Esophagus muscularis mucosa (tissue), 4 donors: ENCODE measurements around the gene ATXN2. TPM values are rescaled to one million over a fixed set of nuclear protein-coding genes. Genes with fewer than 3 reads are reported as not detected.

Source experiments
- DNase-seq: peaks from one replicate; pipeline ENCODE4 v3.0.0-alpha.2; 2017; ENCODE audit errors: extremely low spot score
- H3K27ac ChIP-seq, 4 donors: fragments of 200-600 bp; sonication (generic); replicated peaks in 1 of 4; 1 replicate in 3 of 4; 2 replicates in 1 of 4; pipeline ENCODE4 v1.5.1; 2016 to 2019; ENCODE audit warnings: mild to moderate bottlenecking in 1 of 4
- H3K27me3 ChIP-seq, 4 donors: fragments of 200-600 bp; sonication (generic); one replicate each; pipeline versions ENCODE4 v1.5.1 to v1.6.0; 2016 to 2019
- H3K36me3 ChIP-seq, 4 donors: fragments of 200-600 bp; sonication (generic); one replicate each; pipeline ENCODE4 v1.5.1; 2016 to 2019
- H3K4me1 ChIP-seq, 4 donors: fragments of 200-600 bp; sonication (generic); one replicate each; pipeline ENCODE4 v1.5.1; 2016 to 2019
- H3K4me3 ChIP-seq, 4 donors: fragments of 200-600 bp; sonication (generic); 1 replicate in 2 of 4; 2 replicates in 2 of 4; pipeline ENCODE4 v1.5.1; 2016 to 2019; ENCODE audit warnings: mild to moderate bottlenecking in 4 of 4, moderate library complexity in 1 of 4
- H3K9me3 ChIP-seq, 4 donors: fragments of 200-600 bp; sonication (generic); 1 replicate in 3 of 4; 2 replicates in 1 of 4; pipeline ENCODE4 v1.5.1; 2016 to 2019
- EP300 ChIP-seq: sonication (generic); formaldehyde crosslinking; IDR thresholded peaks from one replicate; pipeline ENCODE4 v1.6.1; 2017; ENCODE audit warnings: antibody characterized with exemption
- POLR2A ChIP-seq: fragments of 450-650 bp; IDR thresholded peaks from one replicate; pipeline ENCODE4 v1.6.1; 2017; ENCODE audit warnings: antibody characterized with exemption, moderate library complexity, mild to moderate bottlenecking, low read depth
- POLR2AphosphoS5 ChIP-seq, 2 donors: sonication (generic); formaldehyde crosslinking; IDR thresholded peaks; one replicate each; pipeline ENCODE4 v1.6.1; 2017; ENCODE audit warnings: antibody characterized with exemption in 2 of 2
- WGBS: methylation state at CpG from one replicate; pipeline ENCODE4 v1.1.5; 2018; 5-methylcytosine and 5-hydroxymethylcytosine counted together
- intact Hi-C: fragments of 100-400 bp; cut with DNase I; formaldehyde crosslinking; loops from one replicate; pipeline ENCODE4 v1.15.1; 2023
- total RNA-seq, 4 donors: library from RNA; depleted of rRNA; stranded (reverse); fragments of >200 nt; gene quantifications; one replicate each; pipeline versions ENCODE4 v1.1.0 to v1.2.1, GENCODE V29; 2016
- TF ChIP-seq, protein P1 (sequence below), 3 experiments: fragments of 200-600 bp in 2 of 3; fragments of 450-650 bp in 1 of 3; sonication (generic) in 2 of 3; IDR thresholded peaks; one replicate each; pipeline ENCODE4 v1.5.1; 2017 to 2019; ENCODE audit warnings: antibody characterized with exemption in 3 of 3, mild to moderate bottlenecking in 2 of 3, moderate library complexity in 1 of 3

ATXN2 gene
- total RNA-seq, 4 donors from 2014 or later, result 32.0 to 57.3 (median 52.0) TPM

DNA sequence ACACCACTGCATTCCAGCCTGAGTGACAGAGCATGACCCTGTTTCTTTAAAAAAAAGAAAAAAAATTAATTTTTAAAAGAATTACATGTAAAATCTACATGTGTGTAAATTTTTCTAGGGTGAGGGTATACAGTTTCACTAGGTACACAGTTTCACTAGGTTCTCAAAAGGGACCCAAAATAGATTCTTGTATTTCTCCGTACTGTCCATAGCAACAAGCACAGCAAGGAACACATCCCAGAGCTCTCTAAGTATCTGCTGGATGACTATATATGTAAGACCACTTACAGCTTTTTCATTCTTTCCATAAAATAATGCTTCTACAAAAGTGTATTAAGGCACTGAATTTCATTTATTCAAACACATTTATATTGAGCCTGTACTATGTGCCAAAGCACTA is 55.1 kb downstream of the ATXN2 start:
- peaks cover 5 to 75% (median 47%) of the 10 kb centered on the region in 4 donors for H3K36me3 ChIP-seq
- H3K27me3 ChIP-seq, result no peaks in the 10 kb centered on the region
- H3K27ac ChIP-seq, result no peak overlapping the region
- no peak for DNase-seq
- 74% methylated on average over 1 of the region's 1 CpG for WGBS
- H3K4me3 ChIP-seq, result no peak overlapping the region
- H3K4me1 ChIP-seq, result peaks cover 0 to 5% (median 2%) of the 10 kb centered on the region in 4 donors
- H3K9me3 ChIP-seq, result no peaks in the 10 kb centered on the region
- no peak for TF ChIP-seq POLR2A
- TF ChIP-seq EP300, result no peak
- TF ChIP-seq POLR2AphosphoS5 (IDR thresholded peaks at IDR 0.05), result no peak
- TF ChIP-seq, protein P1, sequence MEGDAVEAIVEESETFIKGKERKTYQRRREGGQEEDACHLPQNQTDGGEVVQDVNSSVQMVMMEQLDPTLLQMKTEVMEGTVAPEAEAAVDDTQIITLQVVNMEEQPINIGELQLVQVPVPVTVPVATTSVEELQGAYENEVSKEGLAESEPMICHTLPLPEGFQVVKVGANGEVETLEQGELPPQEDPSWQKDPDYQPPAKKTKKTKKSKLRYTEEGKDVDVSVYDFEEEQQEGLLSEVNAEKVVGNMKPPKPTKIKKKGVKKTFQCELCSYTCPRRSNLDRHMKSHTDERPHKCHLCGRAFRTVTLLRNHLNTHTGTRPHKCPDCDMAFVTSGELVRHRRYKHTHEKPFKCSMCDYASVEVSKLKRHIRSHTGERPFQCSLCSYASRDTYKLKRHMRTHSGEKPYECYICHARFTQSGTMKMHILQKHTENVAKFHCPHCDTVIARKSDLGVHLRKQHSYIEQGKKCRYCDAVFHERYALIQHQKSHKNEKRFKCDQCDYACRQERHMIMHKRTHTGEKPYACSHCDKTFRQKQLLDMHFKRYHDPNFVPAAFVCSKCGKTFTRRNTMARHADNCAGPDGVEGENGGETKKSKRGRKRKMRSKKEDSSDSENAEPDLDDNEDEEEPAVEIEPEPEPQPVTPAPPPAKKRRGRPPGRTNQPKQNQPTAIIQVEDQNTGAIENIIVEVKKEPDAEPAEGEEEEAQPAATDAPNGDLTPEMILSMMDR (IDR thresholded peaks at IDR 0.05), result no peak
- intact Hi-C loops, result no loop called here

- Histone ChIP-seq H3K9me3 (no peaks in the 10 kb centered on the region), H3K36me3 (peaks cover 0 to 71% (median 47%) of the 10 kb centered on the region in 4 donors), H3K4me1 (no peaks in the 10 kb centered on the region), H3K27me3 (no peaks in the 10 kb centered on the region), H3K4me3 (no peak overlapping the region), H3K27ac (no peak overlapping the region)
- intact Hi-C loops, result no loop called here
- no peak for DNase-seq
- no peak for TF ChIP-seq POLR2A
- no peak for TF ChIP-seq EP300
- no peak for TF ChIP-seq POLR2AphosphoS5 (IDR thresholded peaks at IDR 0.05)
- WGBS, result 86% methylated on average over 2 of the region's 2 CpGs
Measured at GRCh38 chr12:111532751-111533150, 66.4 kb downstream of the ATXN2 start.

- no peak overlapping the region for H3K27ac ChIP-seq
- H3K27me3 ChIP-seq, result no peaks in the 10 kb centered on the region
- TF ChIP-seq, protein P1 (IDR thresholded peaks at IDR 0.05), result peak; percentile 53 to 63 (median 59)
- TF ChIP-seq POLR2AphosphoS5 (IDR thresholded peaks at IDR 0.05), result no peak
- H3K4me1 ChIP-seq, result no peaks in the 10 kb centered on the region
- DNase-seq, result no peak
- intact Hi-C loops, result loop anchor here (2.0 to 10.0 kb wide), 2 partner anchors 133 to 155 kb away; partner anchors contain the start of genes ACAD10 and BRAP
- H3K36me3 ChIP-seq, result peaks cover 7 to 75% (median 45%) of the 10 kb centered on the region in 4 donors
- no peak overlapping the region for H3K4me3 ChIP-seq
- H3K9me3 ChIP-seq, result no peaks in the 10 kb centered on the region
- 48% methylated on average over 8 of the region's 8 CpGs for WGBS
Measured at GRCh38 chr12:111529424-111530368, 69.4 kb downstream of the ATXN2 start.

- Histone ChIP-seq H3K9me3 (no peaks in the 10 kb centered on the region), H3K27ac (no peak overlapping the region), H3K4me1 (no peaks in the 10 kb centered on the region), H3K4me3 (no peak overlapping the region), H3K36me3 (peaks cover 47 to 87% (median 72%) of the 10 kb centered on the region in 4 donors), H3K27me3 (no peaks in the 10 kb centered on the region)
- WGBS, result 97% methylated on average over 5 of the region's 5 CpGs
- TF ChIP-seq, protein P1 (IDR thresholded peaks at IDR 0.05), result no peak
- no peak for DNase-seq
- intact Hi-C loops, result loop anchor here (10.0 kb wide), 1 partner anchor 161 kb away; the partner anchor contains the start of genes ACAD10 and BRAP
Measured at GRCh38 chr12:111523587-111524167, 75.4 kb downstream of the ATXN2 start.

DNA sequence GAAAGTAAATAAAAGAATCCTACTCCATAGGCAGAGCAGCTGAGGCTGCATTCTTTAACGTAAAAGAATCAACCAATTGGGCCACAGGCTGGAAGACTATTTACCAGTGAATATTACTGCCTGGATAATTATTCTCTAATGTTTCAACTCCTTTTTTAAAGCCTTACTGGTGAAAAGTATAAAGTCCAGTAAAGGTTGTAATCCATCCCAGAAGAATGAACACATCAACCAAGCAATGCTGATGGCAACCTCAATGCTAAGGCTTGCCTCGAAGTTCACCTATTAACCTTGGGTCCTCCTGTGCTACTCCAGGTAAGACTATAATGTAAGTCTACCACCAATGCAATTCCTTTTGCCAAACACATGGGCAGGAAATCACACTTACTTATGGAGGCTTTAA is 77.3 kb downstream of the ATXN2 start:
- intact Hi-C loops, result loop anchor here (10.0 kb wide), 1 partner anchor 163 kb away; the partner anchor contains the start of genes ACAD10 and BRAP
- Histone ChIP-seq H3K4me1 (no peaks in the 10 kb centered on the region), H3K4me3 (no peak overlapping the region), H3K36me3 (peaks cover 47 to 97% (median 78%) of the 10 kb centered on the region in 4 donors), H3K27me3 (no peaks in the 10 kb centered on the region), H3K27ac (no peak overlapping the region), H3K9me3 (no peaks in the 10 kb centered on the region)
- WGBS, result 95% methylated on average over 2 of the region's 2 CpGs
- no peak for TF ChIP-seq POLR2A
- TF ChIP-seq, protein P1 (IDR thresholded peaks at IDR 0.05), result no peak
- no peak for DNase-seq
